HEK293T (cell line): ENCODE data around the gene HSF5.
A peak's percentile ranks its signal among the peaks of the same experiment; 100 is the strongest.

Source experiments
- CTCF ChIA-PET: fragments of 350-600 bp; formaldehyde crosslinking; extraction: SDS; loops from one replicate; lab custom pipeline; 2021; ENCODE audit warnings: antibody characterized with exemption, inconsistent platforms; lab: Yijun Ruan, JAX
- POLR2A ChIA-PET: fragments of 350-600 bp; formaldehyde crosslinking; extraction: SDS; loops from one replicate; lab custom pipeline; 2020; ENCODE audit warnings: antibody characterized with exemption, inconsistent platforms; lab: Yijun Ruan, JAX
- DNase-seq: peaks from one replicate; pipeline ENCODE4 v3.0.0; 2012; ENCODE audit warnings: mixed read lengths; ENCODE audit errors: extremely low spot score
- ARNT ChIP-seq: fragments of 450-650 bp; IDR thresholded peaks from 2 replicates; pipeline ENCODE4 v1.6.1; 2017; ENCODE audit warnings: mild to moderate bottlenecking
- BHLHE40 ChIP-seq: fragments of 450-650 bp; IDR thresholded peaks from 2 replicates; pipeline ENCODE4 v1.6.1; 2016; ENCODE audit warnings: mild to moderate bottlenecking, moderate library complexity, borderline replicate concordance
- CTBP1 ChIP-seq: fragments of 450-650 bp; IDR thresholded peaks from 2 replicates; pipeline ENCODE4 v1.6.1; 2016; ENCODE audit warnings: borderline replicate concordance
- ELF4 ChIP-seq: fragments of 450-650 bp; IDR thresholded peaks from 2 replicates; pipeline ENCODE4 v1.6.1; 2017; ENCODE audit warnings: antibody characterized with exemption
- FOXA1 ChIP-seq: fragments of 450-650 bp; IDR thresholded peaks from 2 replicates; pipeline ENCODE4 v1.6.1; 2016; ENCODE audit warnings: mild to moderate bottlenecking
- FOXK2 ChIP-seq: fragments of 450-650 bp; IDR thresholded peaks from 2 replicates; pipeline ENCODE4 v1.6.1; 2016; ENCODE audit warnings: mild to moderate bottlenecking
- FOXM1 ChIP-seq: fragments of 450-650 bp; IDR thresholded peaks from 2 replicates; pipeline ENCODE4 v1.6.1; 2017; ENCODE audit warnings: mild to moderate bottlenecking, borderline replicate concordance
- HDGF ChIP-seq: fragments of 450-650 bp; IDR thresholded peaks from 2 replicates; pipeline ENCODE4 v1.6.1; 2017; ENCODE audit warnings: antibody characterized with exemption, borderline replicate concordance
- L3MBTL2 ChIP-seq: fragments of 450-650 bp; conservative IDR thresholded peaks from 2 replicates; pipeline ENCODE4 v1.6.1; 2016; ENCODE audit warnings: mild to moderate bottlenecking
- LEF1 ChIP-seq: fragments of 450-650 bp; IDR thresholded peaks from 2 replicates; pipeline ENCODE4 v1.6.1; 2017; ENCODE audit warnings: mild to moderate bottlenecking, borderline replicate concordance
- NFRKB ChIP-seq: fragments of 450-650 bp; IDR thresholded peaks from 2 replicates; pipeline ENCODE4 v1.6.1; 2016; ENCODE audit warnings: mild to moderate bottlenecking, moderate library complexity
- SP1 ChIP-seq: fragments of 450-650 bp; IDR thresholded peaks from 2 replicates; pipeline ENCODE4 v1.6.1; 2017
- SUZ12 ChIP-seq: fragments of 450-650 bp; IDR thresholded peaks from 2 replicates; pipeline ENCODE4 v1.6.1; 2016; ENCODE audit warnings: mild to moderate bottlenecking
- TARDBP ChIP-seq: fragments of 450-650 bp; IDR thresholded peaks from 2 replicates; pipeline ENCODE4 v1.6.1; 2016
- ZNF384 ChIP-seq: fragments of 450-650 bp; IDR thresholded peaks from 2 replicates; pipeline ENCODE4 v1.6.1; 2016
- TF ChIP-seq, protein P1 (sequence below): fragments of 450-650 bp; IDR thresholded peaks from 2 replicates; pipeline ENCODE4 v1.6.1; 2016

Gene HSF5

GRCh38 chr17:58413684-58414083 is 74.5 kb downstream of the HSF5 start:
- POLR2A ChIA-PET = interaction anchor here (1.0 to 6.1 kb wide), 5 partner anchors 25 to 66 kb away, joined by 3 to 234 read pairs (median 6); partner anchors contain the start of gene SUPT4H1
- DNase-seq = no peak
- TF ChIP-seq NFRKB (no peak), FOXK2 (no peak)
- TF ChIP-seq, protein P1, sequence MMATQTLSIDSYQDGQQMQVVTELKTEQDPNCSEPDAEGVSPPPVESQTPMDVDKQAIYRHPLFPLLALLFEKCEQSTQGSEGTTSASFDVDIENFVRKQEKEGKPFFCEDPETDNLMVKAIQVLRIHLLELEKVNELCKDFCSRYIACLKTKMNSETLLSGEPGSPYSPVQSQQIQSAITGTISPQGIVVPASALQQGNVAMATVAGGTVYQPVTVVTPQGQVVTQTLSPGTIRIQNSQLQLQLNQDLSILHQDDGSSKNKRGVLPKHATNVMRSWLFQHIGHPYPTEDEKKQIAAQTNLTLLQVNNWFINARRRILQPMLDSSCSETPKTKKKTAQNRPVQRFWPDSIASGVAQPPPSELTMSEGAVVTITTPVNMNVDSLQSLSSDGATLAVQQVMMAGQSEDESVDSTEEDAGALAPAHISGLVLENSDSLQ = peak; percentile 39; the same call in 1 of the 2 replicates
- CTCF ChIA-PET = no interaction called here

- TF ChIP-seq ZNF384 (no peak), SP1 (no peak), FOXM1 (no peak), ELF4 (no peak), CTBP1 (no peak), NFRKB (no peak), FOXA1 (no peak), BHLHE40 (no peak), L3MBTL2 (no peak)
- no peak for DNase-seq
- CTCF ChIA-PET = no interaction called here
- POLR2A ChIA-PET = interaction anchor here (1.5 to 6.1 kb wide), 3 partner anchors 24 to 60 kb away, joined by 4 to 234 read pairs (median 9); partner anchors contain the start of gene SUPT4H1
Observed at GRCh38 chr17:58412961-58413586, 75.1 kb downstream of the HSF5 start.

GRCh38 chr17:58412064-58412703 is 76.0 kb downstream of the HSF5 start:
- CTCF ChIA-PET = no interaction called here
- TF ChIP-seq ARNT = no peak
- TF ChIP-seq HDGF = no peak
- TF ChIP-seq FOXK2 = no peak
- POLR2A ChIA-PET = interaction anchor here (2.8 to 6.1 kb wide), 3 partner anchors 23 to 60 kb away, joined by 9 to 234 read pairs (median 24); partner anchors contain the start of gene SUPT4H1
- no peak for DNase-seq

- ChIA-PET POLR2A (interaction anchor here (2.8 kb wide), 1 partner anchor 59 kb away, joined by 24 read pairs; the partner anchor contains the start of gene SUPT4H1), CTCF (interaction anchor here (1.3 kb wide), 1 partner anchor 94 kb away, joined by 5 read pairs; no protein-coding TSS in a partner anchor)
- DNase-seq = no peak
- TF ChIP-seq HDGF (no peak), CTBP1 (no peak), BHLHE40 (no peak), FOXA1 (no peak), NFRKB (no peak), FOXK2 (no peak), LEF1 (no peak), L3MBTL2 (no peak), ZNF384 (no peak), FOXM1 (no peak), ARNT (no peak), TARDBP (no peak), ELF4 (no peak)
- TF ChIP-seq, protein P1 = no peak
Observed at GRCh38 chr17:58411408-58411894, 76.8 kb downstream of the HSF5 start.

GRCh38 chr17:58410714-58411407 is 77.3 kb downstream of the HSF5 start:
- CTCF ChIA-PET = interaction anchor here (1.3 kb wide), 1 partner anchor 93 kb away, joined by 5 read pairs; no protein-coding TSS in a partner anchor
- TF ChIP-seq BHLHE40 = no peak
- no peak for TF ChIP-seq NFRKB
- TF ChIP-seq CTBP1 = no peak
- TF ChIP-seq SP1 = no peak
- TF ChIP-seq ZNF384 = no peak
- no peak for TF ChIP-seq ARNT
- TF ChIP-seq FOXA1 = no peak
- no peak for TF ChIP-seq SUZ12
- TF ChIP-seq ELF4 = no peak
- TF ChIP-seq LEF1 = no peak
- TF ChIP-seq L3MBTL2 = no peak
- TF ChIP-seq FOXK2 = no peak
- TF ChIP-seq FOXM1 = no peak
- POLR2A ChIA-PET = interaction anchor here (2.8 kb wide), 1 partner anchor 59 kb away, joined by 24 read pairs; the partner anchor contains the start of gene SUPT4H1
- DNase-seq = no peak

DNA sequence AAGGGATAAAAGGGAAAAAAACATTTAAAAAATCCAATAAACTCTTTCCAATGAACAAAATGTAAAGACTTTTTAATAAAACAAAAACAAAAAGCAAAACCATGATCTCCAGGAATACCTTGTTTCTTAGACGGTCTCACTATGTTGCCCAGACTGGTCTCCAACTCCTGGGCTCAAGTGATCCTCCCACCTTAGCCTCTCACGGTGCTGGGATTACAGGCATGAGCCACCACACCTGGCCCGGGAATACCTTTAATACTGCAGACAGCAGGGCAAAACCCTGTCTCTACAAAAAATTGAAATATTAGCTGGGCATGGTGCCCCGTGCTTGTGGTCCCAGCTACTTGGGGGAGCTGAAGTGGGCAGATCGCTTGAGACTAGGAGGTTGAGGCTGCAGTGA is 78.8 kb downstream of the HSF5 start:
- no peak for DNase-seq
- CTCF ChIA-PET = no interaction called here
- POLR2A ChIA-PET = interaction anchor here (2.8 kb wide), 1 partner anchor 57 kb away, joined by 24 read pairs; the partner anchor contains the start of gene SUPT4H1
- TF ChIP-seq SUZ12 = no peak
- TF ChIP-seq TARDBP = no peak
- no peak for TF ChIP-seq HDGF
- TF ChIP-seq FOXK2 = no peak
- TF ChIP-seq SP1 = no peak
- no peak for TF ChIP-seq L3MBTL2
- no peak for TF ChIP-seq CTBP1
- no peak for TF ChIP-seq LEF1
- no peak for TF ChIP-seq NFRKB
- no peak for TF ChIP-seq BHLHE40
- TF ChIP-seq, protein P1 = no peak
- TF ChIP-seq FOXA1 = no peak
- no peak for TF ChIP-seq ELF4
- no peak for TF ChIP-seq ARNT
- no peak for TF ChIP-seq ZNF384
